A549 (cell line): ENCODE results near the gene USP3. TPM values are rescaled to one million over a fixed set of nuclear protein-coding genes. Genes with fewer than 3 reads are reported as not detected.

ENCODE experiments used
- BHLHE40 ChIP-seq: IDR thresholded peaks from 2 replicates; pipeline ENCODE4 v1.6.1; 2012; ENCODE audit warnings: low read depth, low read length, inconsistent platforms
- CBX2 ChIP-seq: fragments of 200-600 bp; sonication (generic); IDR thresholded peaks from 2 replicates; pipeline ENCODE4 v1.6.1; 2016; ENCODE audit warnings: low read depth, mild to moderate bottlenecking, borderline replicate concordance
- CEBPB ChIP-seq, 2 experiments: fragments of >200 bp in 1 of 2; sonication (Bioruptor Twin) in 1 of 2; formaldehyde crosslinking in 1 of 2; IDR thresholded peaks; 2 replicates each; pipeline ENCODE4 v1.6.1; 2012 to 2016
- CHD2 ChIP-seq: fragments of 150-350 bp; IDR thresholded peaks from 2 replicates; pipeline ENCODE4 v1.6.1; 2014; ENCODE audit warnings: low read length; ENCODE audit not compliant: partially characterized antibody
- EHF ChIP-seq: fragments of 250-450 bp; sonication (Bioruptor Pico); IDR thresholded peaks from 2 replicates; pipeline ENCODE4 v1.5.0; 2020; ENCODE audit warnings: mild to moderate bottlenecking
- EHMT2 ChIP-seq: fragments of 200-600 bp; sonication (generic); IDR thresholded peaks from 2 replicates; pipeline ENCODE4 v1.6.1; 2016; ENCODE audit warnings: antibody characterized with exemption, low read depth, mild to moderate bottlenecking, moderate library complexity
- FOSL2 ChIP-seq, 2 experiments: fragments of 450-650 bp in 1 of 2; fragments of >200 bp in 1 of 2; sonication (Bioruptor Twin) in 1 of 2; formaldehyde crosslinking; IDR thresholded peaks; 2 replicates each; pipeline versions ENCODE4 v1.5.0 to v1.6.1; 2016 to 2020; ENCODE audit warnings: mild to moderate bottlenecking in 1 of 2, moderate library complexity in 1 of 2
- FOXS1 ChIP-seq: fragments of 250-450 bp; sonication (Bioruptor Pico); IDR thresholded peaks from 2 replicates; pipeline ENCODE4 v1.5.0; 2020; ENCODE audit warnings: mild to moderate bottlenecking, moderate library complexity
- GATA3 ChIP-seq: IDR thresholded peaks from 2 replicates; pipeline ENCODE4 v1.6.1; 2012; ENCODE audit warnings: borderline replicate concordance
- HDAC2 ChIP-seq: fragments of 200-600 bp; sonication (generic); IDR thresholded peaks from 2 replicates; pipeline ENCODE4 v1.6.1; 2016
- HEYL ChIP-seq: fragments of 250-450 bp; sonication (Bioruptor Pico); IDR thresholded peaks from 2 replicates; pipeline ENCODE4 v1.8.0; 2021; ENCODE audit warnings: mild to moderate bottlenecking, moderate library complexity
- HOXA7 ChIP-seq: fragments of 250-450 bp; sonication (Bioruptor Pico); IDR thresholded peaks from 2 replicates; pipeline ENCODE4 v1.5.0; 2020; ENCODE audit warnings: mild to moderate bottlenecking, moderate library complexity
- HOXB13 ChIP-seq: fragments of 250-450 bp; sonication (Bioruptor Pico); IDR thresholded peaks from 2 replicates; pipeline ENCODE4 v1.5.0; 2020; ENCODE audit warnings: low read depth, mild to moderate bottlenecking, moderate library complexity
- HOXB5 ChIP-seq: fragments of 250-450 bp; sonication (Bioruptor Pico); IDR thresholded peaks from 2 replicates; pipeline ENCODE4 v1.5.0; 2020; ENCODE audit warnings: mild to moderate bottlenecking, moderate library complexity
- JUN ChIP-seq, 2 experiments: fragments of >200 bp; sonication (Bioruptor Twin); formaldehyde crosslinking; IDR thresholded peaks; 2 replicates in 1 of 2; 3 replicates in 1 of 2; pipeline ENCODE4 v1.6.1; 2016 to 2017
- JUNB ChIP-seq: fragments of >200 bp; sonication (Bioruptor Twin); formaldehyde crosslinking; IDR thresholded peaks from 2 replicates; pipeline ENCODE4 v1.6.1; 2016
- KDM5A ChIP-seq: fragments of 200-600 bp; sonication (generic); IDR thresholded peaks from 2 replicates; pipeline ENCODE4 v1.6.1; 2016; ENCODE audit warnings: antibody characterized with exemption, mild to moderate bottlenecking
- MAFK ChIP-seq: fragments of 450-650 bp; IDR thresholded peaks from 2 replicates; pipeline ENCODE4 v1.6.1; 2014; ENCODE audit not compliant: partially characterized antibody
- MAZ ChIP-seq: fragments of 150-350 bp; IDR thresholded peaks from 2 replicates; pipeline ENCODE4 v1.6.1; 2014; ENCODE audit warnings: antibody characterized with exemption, low read depth, low read length, borderline replicate concordance
- MYC ChIP-seq: IDR thresholded peaks from 2 replicates; pipeline ENCODE4 v1.6.1; 2012; ENCODE audit warnings: mild to moderate bottlenecking, inconsistent platforms, low read length, improper control_type of control experiment, borderline replicate concordance
- PHF8 ChIP-seq: fragments of 200-600 bp; sonication (generic); IDR thresholded peaks from 2 replicates; pipeline ENCODE4 v1.6.1; 2016; ENCODE audit warnings: low read depth, mild to moderate bottlenecking, antibody characterized with exemption, moderate library complexity, borderline replicate concordance
- POLR2AphosphoS2 ChIP-seq: conservative IDR thresholded peaks from 2 replicates; pipeline ENCODE4 v1.6.1; 2012; ENCODE audit warnings: low read length, improper control_type of control experiment, inconsistent platforms
- RARB ChIP-seq: fragments of 250-450 bp; sonication (Bioruptor Pico); IDR thresholded peaks from 2 replicates; pipeline ENCODE4 v1.8.0; 2021; ENCODE audit warnings: mild to moderate bottlenecking, moderate library complexity
- RNF2 ChIP-seq: fragments of 200-600 bp; sonication (generic); IDR thresholded peaks from 2 replicates; pipeline ENCODE4 v1.6.1; 2016; ENCODE audit warnings: low read depth, mild to moderate bottlenecking, antibody characterized with exemption, moderate library complexity, borderline replicate concordance
- SMC3 ChIP-seq: fragments of >200 bp; sonication (Bioruptor Twin); formaldehyde crosslinking; IDR thresholded peaks from 3 replicates; pipeline ENCODE4 v1.6.1; 2018; ENCODE audit warnings: inconsistent platforms
- TFCP2L1 ChIP-seq: fragments of 250-450 bp; sonication (Bioruptor Pico); IDR thresholded peaks from 2 replicates; pipeline ENCODE4 v1.5.0; 2021; ENCODE audit warnings: mild to moderate bottlenecking
- TP53 ChIP-seq: fragments of 250-450 bp; sonication (Bioruptor Pico); IDR thresholded peaks from 2 replicates; pipeline ENCODE4 v1.5.0; 2021; ENCODE audit warnings: mild to moderate bottlenecking, moderate library complexity
- ZC3H11A ChIP-seq: fragments of 450-650 bp; IDR thresholded peaks from 2 replicates; pipeline ENCODE4 v1.6.1; 2014; ENCODE audit warnings: antibody characterized with exemption, mild to moderate bottlenecking
- polyA plus RNA-seq, 4 experiments: library from polyadenylated mRNA; depleted of rRNA in 3 of 4; stranded (reverse); fragments of >200 nt; fragmentation: RNase III in 1 of 4; extraction: RNeasy Plus Mini Kit Qiagen cat#74134 plus additional on column Dnase treatment in 1 of 4; gene quantifications; 2 replicates in 3 of 4; 3 replicates in 1 of 4; pipeline ENCODE4 v1.2.3, GENCODE V29; 2011 to 2017
- TF ChIP-seq, protein P1 (sequence below): fragments of 200-600 bp; sonication (generic); IDR thresholded peaks from 2 replicates; pipeline ENCODE4 v1.6.1; 2016; ENCODE audit warnings: antibody characterized with exemption, mild to moderate bottlenecking, moderate library complexity
- TF ChIP-seq, protein P2 (sequence below): fragments of 250-450 bp; sonication (Bioruptor Pico); IDR thresholded peaks from 2 replicates; pipeline ENCODE4 v1.5.0; 2021; ENCODE audit warnings: mild to moderate bottlenecking, moderate library complexity, borderline replicate concordance
- TF ChIP-seq, protein P3 (sequence below): IDR thresholded peaks from 2 replicates; pipeline ENCODE4 v1.6.1; 2012
- TF ChIP-seq, protein P4 (sequence below): fragments of >200 bp; sonication (Bioruptor Twin); formaldehyde crosslinking; IDR thresholded peaks from 2 replicates; pipeline ENCODE4 v1.6.1; 2016
- TF ChIP-seq, protein P5 (sequence below): fragments of 250-450 bp; sonication (Bioruptor Pico); IDR thresholded peaks from 2 replicates; pipeline ENCODE4 v1.5.0; 2020; ENCODE audit warnings: low read depth, mild to moderate bottlenecking, moderate library complexity
- TF ChIP-seq, protein P6 (sequence below): fragments of 450-650 bp; IDR thresholded peaks from 2 replicates; pipeline ENCODE4 v1.6.1; 2014; ENCODE audit warnings: antibody characterized with exemption

The USP3 gene
- polyA plus RNA-seq, 2 of the 4 experiments (the other 2 are of a cell fraction) = 41.8 to 99.1 TPM

DNA sequence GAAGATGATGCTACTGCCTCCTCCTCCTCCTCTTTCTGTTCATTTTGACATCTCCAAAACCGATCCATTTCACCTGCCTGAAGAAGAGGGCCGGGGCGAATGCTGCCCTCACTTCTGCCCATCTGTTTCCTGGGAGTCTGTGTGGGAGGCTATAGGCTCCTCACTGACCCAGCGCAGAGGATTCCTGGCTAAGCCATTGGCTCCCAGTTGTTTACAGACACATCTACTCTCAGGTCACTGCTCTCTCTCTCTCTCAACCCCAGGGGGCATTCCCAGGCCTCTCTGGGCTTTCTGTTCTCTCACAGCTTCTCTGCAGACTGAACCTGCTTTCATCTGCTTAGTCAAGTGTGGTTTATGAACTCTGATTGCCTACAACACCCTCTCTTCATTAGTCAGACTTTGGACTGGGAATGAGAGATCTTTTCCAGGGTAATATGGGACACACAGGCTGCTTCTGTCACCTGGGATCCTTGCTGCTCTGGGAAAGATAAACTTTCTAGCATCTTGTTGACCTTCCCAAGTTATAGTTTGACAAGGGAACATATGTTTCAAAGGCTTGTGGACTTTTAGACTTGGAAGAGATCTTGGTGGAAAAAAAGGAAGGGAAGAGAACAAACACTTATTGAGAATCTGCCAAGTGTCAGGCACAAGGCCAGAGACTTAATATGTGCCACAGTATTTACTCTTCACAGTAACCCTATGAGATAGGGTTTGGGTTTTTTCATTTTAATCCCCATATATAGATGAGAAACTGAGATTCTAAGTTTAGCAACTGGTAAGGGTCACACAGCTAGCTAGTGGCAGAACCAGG lies 30.2 kb upstream of the USP3 start (continued):
- TF ChIP-seq MYC (peak; percentile 43; the same call in 1 of the 2 replicates), ZC3H11A (no peak), EHMT2 (no peak), GATA3 (peak; percentile 40; the same call in 1 of the 2 replicates), JUN (IDR thresholded peaks at IDR 0.05) (peak; percentile 68 to 72), FOXS1 (no peak), CEBPB (IDR thresholded peaks at IDR 0.05) (no peak), HOXA7 (no peak), FOSL2 (IDR thresholded peaks at IDR 0.05) (no peak), FOSL2 (CRISPR knock-in tag; IDR thresholded peaks at IDR 0.05) (peak; percentile 67), BHLHE40 (no peak), JUNB (peak; percentile 27; the same call in 1 of the 2 replicates), RARB (CRISPR knock-in tag) (no peak), HEYL (CRISPR knock-in tag) (no peak), RNF2 (no peak), MAFK (no peak), POLR2AphosphoS2 (no peak), TP53 (CRISPR knock-in tag) (no peak), CBX2 (no peak), KDM5A (no peak), MAZ (no peak), HOXB13 (no peak), HDAC2 (no peak), TFCP2L1 (CRISPR knock-in tag) (no peak), EHF (CRISPR knock-in tag) (no peak), HOXB5 (CRISPR knock-in tag) (no peak), CHD2 (no peak), SMC3 (peak; percentile 41; the same call in 2 of the 3 replicates), PHF8 (no peak)
- TF ChIP-seq, protein P1, sequence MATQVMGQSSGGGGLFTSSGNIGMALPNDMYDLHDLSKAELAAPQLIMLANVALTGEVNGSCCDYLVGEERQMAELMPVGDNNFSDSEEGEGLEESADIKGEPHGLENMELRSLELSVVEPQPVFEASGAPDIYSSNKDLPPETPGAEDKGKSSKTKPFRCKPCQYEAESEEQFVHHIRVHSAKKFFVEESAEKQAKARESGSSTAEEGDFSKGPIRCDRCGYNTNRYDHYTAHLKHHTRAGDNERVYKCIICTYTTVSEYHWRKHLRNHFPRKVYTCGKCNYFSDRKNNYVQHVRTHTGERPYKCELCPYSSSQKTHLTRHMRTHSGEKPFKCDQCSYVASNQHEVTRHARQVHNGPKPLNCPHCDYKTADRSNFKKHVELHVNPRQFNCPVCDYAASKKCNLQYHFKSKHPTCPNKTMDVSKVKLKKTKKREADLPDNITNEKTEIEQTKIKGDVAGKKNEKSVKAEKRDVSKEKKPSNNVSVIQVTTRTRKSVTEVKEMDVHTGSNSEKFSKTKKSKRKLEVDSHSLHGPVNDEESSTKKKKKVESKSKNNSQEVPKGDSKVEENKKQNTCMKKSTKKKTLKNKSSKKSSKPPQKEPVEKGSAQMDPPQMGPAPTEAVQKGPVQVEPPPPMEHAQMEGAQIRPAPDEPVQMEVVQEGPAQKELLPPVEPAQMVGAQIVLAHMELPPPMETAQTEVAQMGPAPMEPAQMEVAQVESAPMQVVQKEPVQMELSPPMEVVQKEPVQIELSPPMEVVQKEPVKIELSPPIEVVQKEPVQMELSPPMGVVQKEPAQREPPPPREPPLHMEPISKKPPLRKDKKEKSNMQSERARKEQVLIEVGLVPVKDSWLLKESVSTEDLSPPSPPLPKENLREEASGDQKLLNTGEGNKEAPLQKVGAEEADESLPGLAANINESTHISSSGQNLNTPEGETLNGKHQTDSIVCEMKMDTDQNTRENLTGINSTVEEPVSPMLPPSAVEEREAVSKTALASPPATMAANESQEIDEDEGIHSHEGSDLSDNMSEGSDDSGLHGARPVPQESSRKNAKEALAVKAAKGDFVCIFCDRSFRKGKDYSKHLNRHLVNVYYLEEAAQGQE = no peak
- TF ChIP-seq, protein P2, sequence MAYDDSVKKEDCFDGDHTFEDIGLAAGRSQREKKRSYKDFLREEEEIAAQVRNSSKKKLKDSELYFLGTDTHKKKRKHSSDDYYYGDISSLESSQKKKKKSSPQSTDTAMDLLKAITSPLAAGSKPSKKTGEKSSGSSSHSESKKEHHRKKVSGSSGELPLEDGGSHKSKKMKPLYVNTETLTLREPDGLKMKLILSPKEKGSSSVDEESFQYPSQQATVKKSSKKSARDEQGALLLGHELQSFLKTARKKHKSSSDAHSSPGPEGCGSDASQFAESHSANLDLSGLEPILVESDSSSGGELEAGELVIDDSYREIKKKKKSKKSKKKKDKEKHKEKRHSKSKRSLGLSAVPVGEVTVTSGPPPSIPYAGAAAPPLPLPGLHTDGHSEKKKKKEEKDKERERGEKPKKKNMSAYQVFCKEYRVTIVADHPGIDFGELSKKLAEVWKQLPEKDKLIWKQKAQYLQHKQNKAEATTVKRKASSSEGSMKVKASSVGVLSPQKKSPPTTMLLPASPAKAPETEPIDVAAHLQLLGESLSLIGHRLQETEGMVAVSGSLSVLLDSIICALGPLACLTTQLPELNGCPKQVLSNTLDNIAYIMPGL = no peak
- TF ChIP-seq, protein P3, sequence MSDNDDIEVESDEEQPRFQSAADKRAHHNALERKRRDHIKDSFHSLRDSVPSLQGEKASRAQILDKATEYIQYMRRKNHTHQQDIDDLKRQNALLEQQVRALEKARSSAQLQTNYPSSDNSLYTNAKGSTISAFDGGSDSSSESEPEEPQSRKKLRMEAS = peak; percentile 60; the same call in 1 of the 2 replicates
- TF ChIP-seq, protein P4, sequence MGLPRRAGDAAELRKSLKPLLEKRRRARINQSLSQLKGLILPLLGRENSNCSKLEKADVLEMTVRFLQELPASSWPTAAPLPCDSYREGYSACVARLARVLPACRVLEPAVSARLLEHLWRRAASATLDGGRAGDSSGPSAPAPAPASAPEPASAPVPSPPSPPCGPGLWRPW = no peak
- TF ChIP-seq, protein P5, sequence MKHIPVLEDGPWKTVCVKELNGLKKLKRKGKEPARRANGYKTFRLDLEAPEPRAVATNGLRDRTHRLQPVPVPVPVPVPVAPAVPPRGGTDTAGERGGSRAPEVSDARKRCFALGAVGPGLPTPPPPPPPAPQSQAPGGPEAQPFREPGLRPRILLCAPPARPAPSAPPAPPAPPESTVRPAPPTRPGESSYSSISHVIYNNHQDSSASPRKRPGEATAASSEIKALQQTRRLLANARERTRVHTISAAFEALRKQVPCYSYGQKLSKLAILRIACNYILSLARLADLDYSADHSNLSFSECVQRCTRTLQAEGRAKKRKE (CRISPR knock-in tag) = no peak
- TF ChIP-seq, protein P6, sequence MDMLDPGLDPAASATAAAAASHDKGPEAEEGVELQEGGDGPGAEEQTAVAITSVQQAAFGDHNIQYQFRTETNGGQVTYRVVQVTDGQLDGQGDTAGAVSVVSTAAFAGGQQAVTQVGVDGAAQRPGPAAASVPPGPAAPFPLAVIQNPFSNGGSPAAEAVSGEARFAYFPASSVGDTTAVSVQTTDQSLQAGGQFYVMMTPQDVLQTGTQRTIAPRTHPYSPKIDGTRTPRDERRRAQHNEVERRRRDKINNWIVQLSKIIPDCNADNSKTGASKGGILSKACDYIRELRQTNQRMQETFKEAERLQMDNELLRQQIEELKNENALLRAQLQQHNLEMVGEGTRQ = no peak
